T-helper 1 cell treated with Interleukin-12 subunit alpha and Interleukin-12 subunit beta and Interleukin-4 antibody, amounts not matched to agents 30 μg/mL and 1 μg/mL, for 36 hours (primary cell): ENCODE results near the gene C8B.

ENCODE experiments used
- H3K27ac Mint-ChIP-seq: one replicate; pipeline ENCODE4 v1.8.0; 2021; ENCODE audit warnings: mild to moderate bottlenecking, mixed read lengths
- H3K27me3 Mint-ChIP-seq: one replicate; pipeline ENCODE4 v1.8.0; 2021; ENCODE audit warnings: low read depth, mixed read lengths
- H3K36me3 Mint-ChIP-seq: one replicate; pipeline ENCODE4 v1.8.0; 2021; ENCODE audit warnings: low read depth, mixed read lengths
- H3K4me1 Mint-ChIP-seq: one replicate; pipeline ENCODE4 v1.8.0; 2021; ENCODE audit warnings: low read depth, mixed read lengths
- H3K4me3 Mint-ChIP-seq: one replicate; pipeline ENCODE4 v1.8.0; 2021; ENCODE audit warnings: mild to moderate bottlenecking, moderate library complexity, mixed read lengths
- H3K9me3 Mint-ChIP-seq: one replicate; pipeline ENCODE4 v1.8.0; 2021; ENCODE audit warnings: mixed read lengths

Gene C8B

DNA sequence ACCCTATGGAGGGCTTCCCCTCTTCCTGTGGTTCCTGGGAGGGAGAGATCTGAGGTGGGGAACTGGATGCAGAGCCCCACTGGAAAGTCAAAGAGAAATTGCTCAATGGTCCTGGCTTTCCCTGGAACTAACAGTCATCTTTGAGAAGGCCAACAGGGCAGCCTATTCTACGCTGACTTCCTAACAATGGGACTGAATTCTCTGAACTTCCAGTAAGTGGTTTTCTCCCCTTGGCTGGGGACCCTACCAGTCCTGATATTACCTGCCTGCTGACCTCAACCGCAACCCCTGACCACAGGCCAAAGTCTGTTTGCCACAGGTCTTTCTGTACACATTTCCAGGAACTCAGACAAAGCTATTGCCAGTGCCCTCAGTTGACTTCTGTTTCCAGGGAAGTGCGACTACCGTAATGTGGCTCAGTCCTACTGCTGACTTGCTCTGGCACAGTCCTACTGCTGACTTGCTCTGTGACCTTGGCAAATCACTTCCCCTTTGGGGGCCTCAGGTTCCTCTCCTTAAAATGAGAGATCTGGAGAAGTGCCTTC is 55.3 kb downstream of the C8B start:
- H3K27me3 Mint-ChIP-seq, result no peaks in the 10 kb centered on the region
- H3K9me3 Mint-ChIP-seq, result no peaks in the 10 kb centered on the region
- H3K27ac Mint-ChIP-seq, result no peak overlapping the region
- H3K36me3 Mint-ChIP-seq, result no peaks in the 10 kb centered on the region
- no peaks in the 10 kb centered on the region for H3K4me1 Mint-ChIP-seq
- H3K4me3 Mint-ChIP-seq, result no peak overlapping the region

- Mint-ChIP-seq H3K27me3 (no peaks in the 10 kb centered on the region), H3K4me1 (no peaks in the 10 kb centered on the region), H3K36me3 (no peaks in the 10 kb centered on the region), H3K9me3 (no peaks in the 10 kb centered on the region), H3K27ac (no peak overlapping the region), H3K4me3 (no peak overlapping the region)
Measured at GRCh38 chr1:56908619-56909221, 57.1 kb downstream of the C8B start.

DNA sequence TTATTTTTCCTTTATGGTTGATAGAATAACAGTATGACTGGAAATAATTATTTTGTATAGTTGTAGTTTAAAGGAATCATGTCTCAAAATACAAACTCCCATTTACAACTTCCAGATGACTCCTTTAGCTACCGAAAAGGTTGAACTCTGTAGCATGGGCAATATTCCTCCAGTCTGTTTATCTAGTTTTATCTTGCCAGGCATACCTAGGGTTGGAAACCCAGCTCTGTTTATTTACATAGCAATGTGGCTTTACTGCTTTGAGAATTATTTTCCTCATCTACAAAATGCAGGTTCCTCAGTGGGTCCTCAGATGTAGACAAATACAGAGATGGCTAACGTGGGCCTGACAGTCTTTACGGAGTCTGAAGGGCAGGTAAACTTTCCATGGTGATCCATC is 60.1 kb downstream of the C8B start:
- no peaks in the 10 kb centered on the region for H3K9me3 Mint-ChIP-seq
- H3K27ac Mint-ChIP-seq, result no peak overlapping the region
- H3K4me1 Mint-ChIP-seq, result no peaks in the 10 kb centered on the region
- H3K36me3 Mint-ChIP-seq, result no peaks in the 10 kb centered on the region
- H3K4me3 Mint-ChIP-seq, result no peak overlapping the region
- no peaks in the 10 kb centered on the region for H3K27me3 Mint-ChIP-seq

GRCh38 chr1:56904663-56905397 is 61.0 kb downstream of the C8B start:
- H3K27me3 Mint-ChIP-seq, result no peaks in the 10 kb centered on the region
- H3K27ac Mint-ChIP-seq, result no peak overlapping the region
- H3K4me1 Mint-ChIP-seq, result no peaks in the 10 kb centered on the region
- H3K4me3 Mint-ChIP-seq, result no peak overlapping the region
- H3K36me3 Mint-ChIP-seq, result no peaks in the 10 kb centered on the region
- no peaks in the 10 kb centered on the region for H3K9me3 Mint-ChIP-seq

GRCh38 chr1:56903778-56904177 is 62.0 kb downstream of the C8B start:
- Mint-ChIP-seq H3K4me3 (no peak overlapping the region), H3K4me1 (no peaks in the 10 kb centered on the region), H3K9me3 (no peaks in the 10 kb centered on the region), H3K27ac (no peak overlapping the region), H3K36me3 (no peaks in the 10 kb centered on the region), H3K27me3 (no peaks in the 10 kb centered on the region)

DNA sequence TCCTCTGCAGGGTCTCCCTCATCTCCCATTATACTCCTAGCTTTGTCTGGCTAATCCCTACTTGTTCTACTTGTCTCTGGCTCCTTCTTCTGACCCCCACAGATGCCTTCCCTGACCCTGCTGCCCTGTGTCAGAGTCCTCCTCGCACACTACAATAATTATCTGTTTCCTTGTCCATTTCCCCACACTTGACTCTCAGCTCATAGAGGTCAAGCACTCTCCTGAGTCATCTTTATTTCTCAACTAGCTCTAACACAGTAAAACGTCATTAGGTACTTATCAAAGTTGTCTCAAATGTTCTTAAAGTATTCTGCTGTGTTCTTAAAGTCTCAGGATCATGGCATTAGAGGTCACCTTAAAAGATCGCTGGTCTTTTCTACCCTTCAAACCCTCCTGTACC is 64.1 kb downstream of the C8B start:
- Mint-ChIP-seq H3K27ac (no peak overlapping the region), H3K36me3 (no peaks in the 10 kb centered on the region), H3K27me3 (no peaks in the 10 kb centered on the region), H3K4me1 (no peaks in the 10 kb centered on the region), H3K4me3 (no peak overlapping the region), H3K9me3 (no peaks in the 10 kb centered on the region)

DNA sequence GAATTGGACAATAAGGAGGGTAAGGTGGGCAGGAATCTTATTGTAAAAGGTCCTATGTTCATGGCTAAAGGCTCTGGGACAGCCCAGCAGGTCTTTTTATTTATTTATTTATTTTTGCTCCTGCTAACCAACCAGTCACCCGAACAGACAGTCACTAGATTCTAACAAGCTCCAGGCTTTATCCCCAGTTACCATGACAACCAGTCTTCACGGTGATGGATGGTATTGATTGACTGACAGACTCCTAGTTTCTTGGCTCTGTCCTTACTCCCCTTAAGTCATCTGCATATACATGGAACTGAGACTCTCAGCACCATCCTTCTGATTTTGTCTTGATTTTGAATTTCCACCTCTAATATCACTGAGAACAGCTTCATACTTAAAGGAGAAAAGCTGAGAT is 66.9 kb downstream of the C8B start:
- no peak overlapping the region for H3K27ac Mint-ChIP-seq
- no peak overlapping the region for H3K4me3 Mint-ChIP-seq
- no peaks in the 10 kb centered on the region for H3K4me1 Mint-ChIP-seq
- H3K9me3 Mint-ChIP-seq, result no peaks in the 10 kb centered on the region
- H3K36me3 Mint-ChIP-seq, result no peaks in the 10 kb centered on the region
- no peaks in the 10 kb centered on the region for H3K27me3 Mint-ChIP-seq

GRCh38 chr1:56898005-56898373 is 67.8 kb downstream of the C8B start:
- H3K4me1 Mint-ChIP-seq, result no peaks in the 10 kb centered on the region
- no peaks in the 10 kb centered on the region for H3K36me3 Mint-ChIP-seq
- no peak overlapping the region for H3K4me3 Mint-ChIP-seq
- no peaks in the 10 kb centered on the region for H3K9me3 Mint-ChIP-seq
- no peaks in the 10 kb centered on the region for H3K27me3 Mint-ChIP-seq
- no peak overlapping the region for H3K27ac Mint-ChIP-seq

GRCh38 chr1:56897150-56898004 is 68.4 kb downstream of the C8B start:
- no peaks in the 10 kb centered on the region for H3K4me1 Mint-ChIP-seq
- no peak overlapping the region for H3K27ac Mint-ChIP-seq
- no peak overlapping the region for H3K4me3 Mint-ChIP-seq
- H3K9me3 Mint-ChIP-seq, result no peaks in the 10 kb centered on the region
- H3K27me3 Mint-ChIP-seq, result no peaks in the 10 kb centered on the region
- no peaks in the 10 kb centered on the region for H3K36me3 Mint-ChIP-seq

- H3K4me3 Mint-ChIP-seq, result no peak overlapping the region
- no peaks in the 10 kb centered on the region for H3K9me3 Mint-ChIP-seq
- H3K4me1 Mint-ChIP-seq, result no peaks in the 10 kb centered on the region
- H3K36me3 Mint-ChIP-seq, result no peaks in the 10 kb centered on the region
- no peaks in the 10 kb centered on the region for H3K27me3 Mint-ChIP-seq
- no peak overlapping the region for H3K27ac Mint-ChIP-seq
Measured at GRCh38 chr1:56894014-56894413, 71.8 kb downstream of the C8B start.

GRCh38 chr1:56890229-56890628 is 75.6 kb downstream of the C8B start:
- Mint-ChIP-seq H3K4me1 (no peaks in the 10 kb centered on the region), H3K27me3 (no peaks in the 10 kb centered on the region), H3K27ac (no peak overlapping the region)

DNA sequence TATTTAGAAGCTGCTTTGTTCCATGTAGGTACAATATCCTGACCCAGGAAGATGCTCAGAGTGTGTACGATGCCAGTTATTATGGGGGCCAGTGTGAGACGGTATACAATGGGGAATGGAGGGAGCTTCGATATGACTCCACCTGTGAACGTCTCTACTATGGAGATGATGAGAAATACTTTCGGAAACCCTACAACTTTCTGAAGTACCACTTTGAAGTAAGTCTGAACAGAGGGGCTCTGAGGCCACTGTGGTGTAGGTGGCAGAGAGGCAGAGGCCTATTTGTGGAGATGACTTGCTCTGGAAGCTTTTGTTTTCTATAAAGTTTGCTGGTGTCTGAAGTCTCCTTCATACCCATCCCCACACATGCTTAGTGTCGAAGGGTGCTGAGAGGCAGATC is 84.4 kb downstream of the C8B start:
- H3K27ac Mint-ChIP-seq, result no peak overlapping the region
- no peaks in the 10 kb centered on the region for H3K36me3 Mint-ChIP-seq
- no peak overlapping the region for H3K4me3 Mint-ChIP-seq
- H3K27me3 Mint-ChIP-seq, result no peaks in the 10 kb centered on the region
- no peaks in the 10 kb centered on the region for H3K4me1 Mint-ChIP-seq
- H3K9me3 Mint-ChIP-seq, result peaks cover 3% of the 10 kb centered on the region

More at GRCh38 chr1:56890229-56890628, 75.6 kb downstream of the C8B start:
- H3K36me3 Mint-ChIP-seq, result no peaks in the 10 kb centered on the region
- H3K9me3 Mint-ChIP-seq, result no peaks in the 10 kb centered on the region
- H3K4me3 Mint-ChIP-seq, result no peak overlapping the region

GRCh38 chr1:56880774-56881173 is 85.0 kb downstream of the C8B start:
- Mint-ChIP-seq H3K36me3 (no peaks in the 10 kb centered on the region), H3K9me3 (peaks cover 3% of the 10 kb centered on the region)

More at GRCh38 chr1:56880774-56881173, 85.0 kb downstream of the C8B start:
- Mint-ChIP-seq H3K4me3 (no peak overlapping the region), H3K27me3 (no peaks in the 10 kb centered on the region), H3K27ac (no peak overlapping the region), H3K4me1 (no peaks in the 10 kb centered on the region)
